Pancreas (tissue), 10 donors: ENCODE measurements around the gene SNED1. TPM values are rescaled to one million over a fixed set of nuclear protein-coding genes. Genes with fewer than 3 reads are reported as not detected.
A peak's percentile ranks its signal among the peaks of the same experiment; 100 is the strongest.

Experiments used
- ATAC-seq, 4 donors: fragments of 200-7000 bp; cut with Tn5 transposase; one replicate each; pipeline versions ENCODE4 v1.8.0 to v1.9.1; 2020; ENCODE audit warnings: mild to moderate bottlenecking in 4 of 4, moderate library complexity in 4 of 4
- DNase-seq, 6 donors: peaks; one replicate each; pipeline ENCODE4 v3.0.0-alpha.2; 2020
- FAIRE-seq: peaks from 2 replicates; lab custom pipeline; 2012; peaks lifted over from hg19 to GRCh38; lab: Jason Lieb, UNC
- H3K27ac ChIP-seq, 4 donors: fragments of 200-600 bp; sonication (generic); 1 replicate in 3 of 4; 2 replicates in 1 of 4; pipeline versions ENCODE4 v1.5.0 to v1.8.0; 2020
- H3K27me3 ChIP-seq, 4 donors: fragments of 200-600 bp; one replicate each; pipeline ENCODE4 v1.8.0; 2021
- H3K36me3 ChIP-seq, 3 donors: fragments of 200-600 bp; sonication (generic) in 1 of 3; one replicate each; pipeline versions ENCODE4 v1.5.0 to v1.8.0; 2020 to 2021
- H3K4me1 ChIP-seq, 3 donors: fragments of 200-600 bp; one replicate each; pipeline ENCODE4 v1.8.0; 2021
- H3K4me3 ChIP-seq, 4 donors: fragments of 200-600 bp; sonication (generic) in 2 of 4; one replicate each; pipeline versions ENCODE4 v1.5.0 to v1.8.0; 2020 to 2021
- H3K9me3 ChIP-seq, 4 donors: fragments of 200-600 bp; one replicate each; pipeline ENCODE4 v1.8.0; 2021
- CTCF ChIP-seq, 4 donors: fragments of 200-600 bp; sonication (generic) in 3 of 4; IDR thresholded peaks; one replicate each; pipeline versions ENCODE4 v1.5.0 to v1.8.0; 2021; ENCODE audit warnings: antibody characterized with exemption in 4 of 4
- WGBS, 2 donors: extraction: QIAGEN DNeasy Blood & Tissue Kit; methylation state at CpG; one replicate each; pipeline ENCODE4 v1.1.7; 2013; 5-methylcytosine and 5-hydroxymethylcytosine counted together
- intact Hi-C, 3 donors: fragments of 100-400 bp; cut with DNase I; formaldehyde crosslinking; loops; one replicate each; pipeline versions ENCODE4 v1.11.1 to v1.14.2; 2022
- polyA plus RNA-seq, 2 donors: library from polyadenylated mRNA; stranded (reverse); fragments of 200-250 nt; gene quantifications; one replicate each; pipeline ENCODE4 v1.2.3, GENCODE V29; 2013
- total RNA-seq, 6 donors: library from RNA; stranded (reverse); fragmentation: NEBNext Ultra II Directional in 4 of 6; extraction: Animal tissue kit (Norgen Biotek cat#: 25700) in 4 of 6; gene quantifications; one replicate each; pipeline versions ENCODE4 v1.2.1 to v1.2.4, GENCODE V29; 2021 to 2023
- donor health status: healthy with polysubstance abuse.
- donor health status: DM: no; HTN: no; CAD: no; lungs with moderate emphysema.
- donor health status: DM: no; HTN: no; CAD: no.
- donor health status: control.
- donor health status: control.
- donor health status: Bipolar disorder and iron deficiency.
- donor health status: DM: yes; HTN: yes; CAD: no.
- donor health status: DM: no; HTN: no; CAD: no.
- donor health status: DM: no; HTN: no; CAD: no.
- donor health status: DM: yes; HTN: yes; CAD: no.

The SNED1 gene
- total and polyA plus RNA-seq, 8 donors: 6.6 to 19.2 (median 10.0) TPM

GRCh38 chr2:240990726-240991377, 7.6 kb upstream of the SNED1 start:
- ATAC-seq: no peak
- peaks cover 0 to 11% (median 5%) of the 10 kb centered on the region in 3 donors for H3K4me1 ChIP-seq
- no peaks in the 10 kb centered on the region for H3K27me3 ChIP-seq
- intact Hi-C loops: no loop called here
- no peak for FAIRE-seq
- DNase-seq: peak in 5 of 6 donors; percentile 13 to 62 (median 29)
- H3K4me3 ChIP-seq: no peak overlapping the region
- TF ChIP-seq CTCF (IDR thresholded peaks at IDR 0.05): no peak
- H3K27ac ChIP-seq: peak overlapping the region; percentile 24 to 76 (median 61)
- no peaks in the 10 kb centered on the region for H3K36me3 ChIP-seq
- H3K9me3 ChIP-seq: no peaks in the 10 kb centered on the region
- 84 to 91% methylated on average over 13 of the region's 13 CpGs for WGBS, 2 donors

DNA sequence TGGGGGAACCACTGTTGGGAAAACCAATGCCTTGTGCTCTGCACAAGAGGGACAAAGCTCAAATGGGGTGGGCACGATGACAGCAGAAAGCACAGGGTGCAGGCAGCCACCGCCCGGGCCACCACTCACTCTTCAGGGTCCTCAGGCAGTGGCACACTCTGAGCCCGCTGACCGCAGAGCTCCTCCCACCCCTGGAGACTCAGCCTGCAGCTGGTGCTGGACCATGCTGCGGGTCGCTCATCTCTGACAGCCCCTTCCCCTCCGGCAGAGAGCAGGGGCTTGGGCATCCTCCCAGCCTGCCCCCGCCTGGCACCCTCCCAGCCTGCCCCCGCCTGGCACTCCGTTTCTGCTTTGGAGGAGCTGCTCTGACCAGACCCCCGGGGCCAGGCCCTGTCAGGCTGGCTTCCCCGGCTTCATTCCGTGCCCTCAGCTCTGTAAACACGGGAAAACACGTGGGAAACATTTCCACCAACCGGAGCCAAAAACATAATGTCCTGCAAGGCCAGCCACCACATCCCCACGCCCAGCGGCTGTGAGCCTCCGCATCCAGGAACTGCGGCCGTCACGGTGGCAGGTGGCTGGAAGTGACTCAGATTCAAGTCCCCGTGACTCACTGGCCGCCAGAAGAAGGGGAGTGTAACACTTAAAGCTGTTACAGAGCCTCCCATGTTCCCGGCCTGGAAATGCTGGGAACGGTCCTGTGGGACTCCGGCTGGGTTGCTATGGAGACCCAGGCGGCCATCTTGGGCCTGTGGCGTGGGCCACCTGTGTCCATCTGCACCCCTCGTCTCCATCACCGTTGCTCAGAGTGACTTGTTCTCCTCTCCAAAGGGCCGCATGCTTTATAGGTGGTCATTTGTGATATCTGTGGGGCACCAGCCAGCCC, 6.8 kb upstream of the SNED1 start:
- peaks cover 5 to 11% (median 7%) of the 10 kb centered on the region in 3 donors for H3K4me1 ChIP-seq
- H3K9me3 ChIP-seq: no peaks in the 10 kb centered on the region
- H3K36me3 ChIP-seq: no peaks in the 10 kb centered on the region
- no peak for TF ChIP-seq CTCF (IDR thresholded peaks at IDR 0.05)
- ATAC-seq: peak; percentile 63 to 85 (median 76)
- no peaks in the 10 kb centered on the region for H3K27me3 ChIP-seq
- peak overlapping the region; percentile 50 to 76 (median 61) for H3K27ac ChIP-seq
- H3K4me3 ChIP-seq: no peak overlapping the region
- FAIRE-seq: no peak
- intact Hi-C loops: no loop called here
- DNase-seq: peak; percentile 69 to 86 (median 79)
- 52 to 55% methylated on average over 33 of the region's 33 CpGs for WGBS, 2 donors

DNA sequence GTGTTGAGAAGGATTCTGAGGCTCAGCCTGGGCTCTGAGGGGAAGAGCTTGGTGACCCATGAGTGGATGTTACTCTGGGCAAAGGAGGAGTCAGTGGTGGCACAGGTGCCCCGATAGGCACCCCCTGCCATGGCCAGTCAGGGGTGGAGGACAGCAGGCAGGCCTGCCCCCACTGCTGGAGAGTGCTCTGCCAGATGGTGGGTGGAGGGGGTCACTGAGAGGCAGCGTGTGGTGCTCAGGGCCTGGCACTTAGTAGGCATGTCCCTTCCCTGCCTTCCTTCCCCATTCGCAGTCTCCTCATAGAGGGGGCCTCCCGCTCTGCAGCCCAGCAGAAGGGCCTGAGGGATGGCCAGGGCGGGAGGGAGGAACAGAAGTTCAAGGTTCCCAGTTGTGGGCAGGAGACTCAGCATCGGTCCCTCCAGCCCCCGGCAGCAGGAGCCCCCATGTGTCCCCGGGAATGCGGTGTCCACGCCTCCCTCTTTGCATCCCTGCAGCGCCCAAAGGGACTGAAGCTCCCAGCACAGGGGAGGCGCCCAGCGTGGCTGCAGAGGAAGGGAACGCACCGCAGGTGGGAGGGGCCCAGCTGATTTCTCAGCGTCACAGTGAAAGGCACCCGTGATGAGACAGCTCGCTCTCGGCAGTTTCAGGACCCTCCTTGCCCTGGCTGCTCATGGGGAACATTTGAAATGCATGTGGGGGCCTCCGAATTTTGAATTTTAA, 5.7 kb upstream of the SNED1 start:
- intact Hi-C loops: no loop called here
- no peak overlapping the region for H3K4me3 ChIP-seq
- no peaks in the 10 kb centered on the region for H3K9me3 ChIP-seq
- 77 to 86% methylated on average over 20 of the region's 20 CpGs for WGBS, 2 donors
- H3K4me1 ChIP-seq: peaks cover 14 to 18% (median 16%) of the 10 kb centered on the region in 3 donors
- DNase-seq (peak in 2 of 6 donors; percentile 16 to 44), ATAC-seq (no peak), FAIRE-seq (no peak)
- no peaks in the 10 kb centered on the region for H3K27me3 ChIP-seq
- peak overlapping the region in 3 of 4 donors; percentile 16 to 76 (median 67) for H3K27ac ChIP-seq
- H3K36me3 ChIP-seq: no peaks in the 10 kb centered on the region
- TF ChIP-seq CTCF (IDR thresholded peaks at IDR 0.05): no peak

- intact Hi-C loops: no loop called here
- no peak overlapping the region for H3K4me3 ChIP-seq
- no peak for TF ChIP-seq CTCF (IDR thresholded peaks at IDR 0.05)
- 87 to 91% methylated on average over 19 of the region's 19 CpGs for WGBS, 2 donors
- DNase-seq: peak in 4 of 6 donors; percentile 17 to 67 (median 39)
- no peaks in the 10 kb centered on the region for H3K9me3 ChIP-seq
- no peak for FAIRE-seq
- H3K36me3 ChIP-seq: no peaks in the 10 kb centered on the region
- H3K27me3 ChIP-seq: no peaks in the 10 kb centered on the region
- no peak for ATAC-seq
- H3K4me1 ChIP-seq: peaks cover 17 to 20% (median 20%) of the 10 kb centered on the region in 3 donors
- H3K27ac ChIP-seq: no peak overlapping the region
These were observed 4.8 kb upstream of the SNED1 start for GRCh38 chr2:240993446-240994170.
